ENCODE data around the gene GPC6. TPM values are rescaled to one million over a fixed set of nuclear protein-coding genes. Genes with fewer than 3 reads are reported as not detected.
"Not testable (repeated sequence)": the region's sequence is repeated elsewhere in the genome, so short reads cannot be mapped to it uniquely, and the experiment has no call there.

GPC6 gene
- polyA plus RNA-seq (2012; ENCODE audit: missing spikeins): not detected

GRCh38 chr13:93226623-93227279 lies at the start of gene GPC6:
TSS of gene GPC6 (plus strand) at chr13:93226807.
- no peak for DNase-seq (ENCODE audit: insufficient read length)
- TF ChIP-seq TAF1 (IDR thresholded peaks at IDR 0.05; ENCODE audit: borderline replicate concordance, low read depth, low read length) (no peak), POLR2A (IDR thresholded peaks at IDR 0.05; ENCODE audit: low read depth, low read length) (no peak), POLR2AphosphoS5 (IDR thresholded peaks at IDR 0.05; ENCODE audit: low read depth, low read length) (no peak)
- no peak for FAIRE-seq

- FAIRE-seq: no peak
- TF ChIP-seq POLR2A (IDR thresholded peaks at IDR 0.05; ENCODE audit: low read depth, low read length) (no peak), POLR2AphosphoS5 (IDR thresholded peaks at IDR 0.05; ENCODE audit: low read depth, low read length) (no peak), TAF1 (IDR thresholded peaks at IDR 0.05; ENCODE audit: borderline replicate concordance, low read depth, low read length) (no peak)
- DNase-seq (ENCODE audit: insufficient read length): no peak
These were observed 46.1 kb upstream of the GPC6 start for GRCh38 chr13:93180356-93180969.

GRCh38 chr13:93182406-93182805 lies 44.2 kb upstream of the GPC6 start:
- TF ChIP-seq POLR2AphosphoS5 (IDR thresholded peaks at IDR 0.05; ENCODE audit: low read depth, low read length) (no peak), TAF1 (IDR thresholded peaks at IDR 0.05; ENCODE audit: borderline replicate concordance, low read depth, low read length) (no peak), POLR2A (IDR thresholded peaks at IDR 0.05; ENCODE audit: low read depth, low read length) (no peak)
- no peak for DNase-seq (ENCODE audit: insufficient read length)
- no peak for FAIRE-seq

- TF ChIP-seq TAF1 (IDR thresholded peaks at IDR 0.05; ENCODE audit: borderline replicate concordance, low read depth, low read length): no peak
- no peak for TF ChIP-seq POLR2AphosphoS5 (IDR thresholded peaks at IDR 0.05; ENCODE audit: low read depth, low read length)
- no peak for DNase-seq (ENCODE audit: insufficient read length)
- no peak for FAIRE-seq
These were observed 43.3 kb upstream of the GPC6 start for GRCh38 chr13:93183302-93183701.

GRCh38 chr13:93190006-93190405 lies 36.6 kb upstream of the GPC6 start:
- TF ChIP-seq POLR2AphosphoS5 (IDR thresholded peaks at IDR 0.05; ENCODE audit: low read depth, low read length) (no peak), POLR2A (IDR thresholded peaks at IDR 0.05; ENCODE audit: low read depth, low read length) (no peak), TAF1 (IDR thresholded peaks at IDR 0.05; ENCODE audit: borderline replicate concordance, low read depth, low read length) (no peak)
- no peak for DNase-seq (ENCODE audit: insufficient read length)
- no peak for FAIRE-seq

GRCh38 chr13:93193682-93194081 lies 32.9 kb upstream of the GPC6 start:
- DNase-seq (ENCODE audit: insufficient read length) (no peak), FAIRE-seq (no peak)
- no peak for TF ChIP-seq POLR2AphosphoS5 (IDR thresholded peaks at IDR 0.05; ENCODE audit: low read depth, low read length)
- TF ChIP-seq POLR2A (IDR thresholded peaks at IDR 0.05; ENCODE audit: low read depth, low read length): no peak
- no peak for TF ChIP-seq TAF1 (IDR thresholded peaks at IDR 0.05; ENCODE audit: borderline replicate concordance, low read depth, low read length)

- FAIRE-seq (no peak), DNase-seq (ENCODE audit: insufficient read length) (no peak)
- TF ChIP-seq POLR2A (IDR thresholded peaks at IDR 0.05; ENCODE audit: low read depth, low read length) (no peak), TAF1 (IDR thresholded peaks at IDR 0.05; ENCODE audit: borderline replicate concordance, low read depth, low read length) (no peak), POLR2AphosphoS5 (IDR thresholded peaks at IDR 0.05; ENCODE audit: low read depth, low read length) (no peak)
These were observed 26.8 kb upstream of the GPC6 start for GRCh38 chr13:93199856-93200255.

- TF ChIP-seq POLR2A (IDR thresholded peaks at IDR 0.05; ENCODE audit: low read depth, low read length) (no peak), TAF1 (IDR thresholded peaks at IDR 0.05; ENCODE audit: borderline replicate concordance, low read depth, low read length) (no peak), POLR2AphosphoS5 (IDR thresholded peaks at IDR 0.05; ENCODE audit: low read depth, low read length) (no peak)
- no peak for DNase-seq (ENCODE audit: insufficient read length)
- FAIRE-seq: no peak
These were observed 26.0 kb upstream of the GPC6 start for GRCh38 chr13:93200626-93201025.

GRCh38 chr13:93201992-93202558 lies 24.5 kb upstream of the GPC6 start:
- FAIRE-seq: no peak
- DNase-seq (ENCODE audit: insufficient read length): no peak
- TF ChIP-seq POLR2A (IDR thresholded peaks at IDR 0.05; ENCODE audit: low read depth, low read length): no peak

- not testable (repeated sequence) for FAIRE-seq
These were observed 19.7 kb upstream of the GPC6 start for GRCh38 chr13:93206778-93207392.

GRCh38 chr13:93216122-93216521 lies 10.5 kb upstream of the GPC6 start:
- FAIRE-seq: no peak

More at GRCh38 chr13:93206778-93207392, 19.7 kb upstream of the GPC6 start:
- DNase-seq (ENCODE audit: insufficient read length): not testable (repeated sequence)

GRCh38 chr13:93217721-93218261 lies 8.8 kb upstream of the GPC6 start:
- TF ChIP-seq POLR2AphosphoS5 (IDR thresholded peaks at IDR 0.05; ENCODE audit: low read depth, low read length) (no peak), POLR2A (IDR thresholded peaks at IDR 0.05; ENCODE audit: low read depth, low read length) (no peak), TAF1 (IDR thresholded peaks at IDR 0.05; ENCODE audit: borderline replicate concordance, low read depth, low read length) (no peak)
- FAIRE-seq (no peak), DNase-seq (ENCODE audit: insufficient read length) (no peak)

More at GRCh38 chr13:93216122-93216521, 10.5 kb upstream of the GPC6 start:
- DNase-seq (ENCODE audit: insufficient read length): no peak
- TF ChIP-seq POLR2A (IDR thresholded peaks at IDR 0.05; ENCODE audit: low read depth, low read length) (no peak), TAF1 (IDR thresholded peaks at IDR 0.05; ENCODE audit: borderline replicate concordance, low read depth, low read length) (no peak), POLR2AphosphoS5 (IDR thresholded peaks at IDR 0.05; ENCODE audit: low read depth, low read length) (no peak)
